HepG2 (cell line): ENCODE data around the gene EIF1AD. TPM values are rescaled to one million over a fixed set of nuclear protein-coding genes. Genes with fewer than 3 reads are reported as not detected.
A peak's percentile ranks its signal among the peaks of the same experiment; 100 is the strongest.

Experiments used
- ATAC-seq: fragments of 200-7000 bp; cut with Tn5 transposase; 3 replicates; pipeline ENCODE4 v1.9.1; 2020; ENCODE audit warnings: mild to moderate bottlenecking, moderate library complexity
- BruUV-seq: library from RNA; stranded (reverse); fragments of 400-500 nt; replicated peaks from 2 replicates; lab custom pipeline; 2021; lab: Mats Ljungman, UMichigan
- CTCF ChIA-PET: fragments of 300-600 bp; formaldehyde crosslinking; extraction: SDS; loops from one replicate; lab custom pipeline; 2021; ENCODE audit warnings: low total read pairs, inconsistent platforms, low intra/inter-chr PET ratio; lab: Yijun Ruan, JAX
- POLR2A ChIA-PET: fragments of 350-600 bp; sonication (Branson Sonifier 250); formaldehyde crosslinking; loops from one replicate; lab custom pipeline; 2020; ENCODE audit warnings: antibody characterized with exemption, inconsistent platforms; lab: Yijun Ruan, JAX
- DNase-seq: peaks from one replicate; pipeline ENCODE4 v3.0.0-alpha.2; 2015; ENCODE audit warnings: low spot score
- FAIRE-seq: peaks from 3 replicates; lab custom pipeline; 2011; peaks lifted over from hg19 to GRCh38; lab: Jason Lieb, UNC
- H2AFZ ChIP-seq: one replicate; pipeline ENCODE4 v1.6.1; 2011; ENCODE audit warnings: low read length, inconsistent platforms
- H3K27ac ChIP-seq: fragments of 300-600 bp; 3 replicates; pipeline ENCODE4 v1.8.0; 2011; ENCODE audit warnings: mixed run types, mild to moderate bottlenecking, mixed read lengths, low read length, inconsistent platforms; ENCODE audit not compliant: insufficient read depth; ENCODE audit errors: extremely low read length
- H3K27me3 ChIP-seq, 2 experiments: fragments of 200-600 bp in 1 of 2; 2 replicates in 1 of 2; 3 replicates in 1 of 2; pipeline versions ENCODE4 v1.6.0 to v1.8.0; 2011; ENCODE audit warnings: low read length in 2 of 2, mild to moderate bottlenecking in 2 of 2, moderate library complexity in 2 of 2, inconsistent platforms in 1 of 2; ENCODE audit not compliant: insufficient read depth in 2 of 2, control insufficient read depth in 1 of 2
- H3K36me3 ChIP-seq, 2 experiments: fragments of 200-600 bp in 1 of 2; replicated peaks in 1 of 2; 2 replicates in 1 of 2; 3 replicates in 1 of 2; pipeline versions ENCODE4 v1.5.1 to v1.8.0; 2011; ENCODE audit warnings: low read length in 2 of 2, inconsistent platforms in 1 of 2; ENCODE audit not compliant: insufficient read depth in 2 of 2, control insufficient read depth in 1 of 2
- H3K4me1 ChIP-seq: 2 replicates; pipeline ENCODE4 v1.5.1; 2012; ENCODE audit warnings: low read length, inconsistent platforms; ENCODE audit not compliant: insufficient read depth
- H3K4me2 ChIP-seq: 2 replicates; pipeline ENCODE4 v1.6.0; 2011; ENCODE audit warnings: low read depth, low read length, inconsistent platforms
- H3K4me3 ChIP-seq, 3 experiments: fragments of 200-600 bp in 1 of 3; sonication (generic), shearing (Covaris generic) in 1 of 3; replicated peaks in 1 of 3; 2 replicates each; pipeline ENCODE4 v1.5.1; 2011 to 2016; ENCODE audit warnings: low read length in 3 of 3, inconsistent platforms in 2 of 3, low read depth in 2 of 3, mild to moderate bottlenecking in 2 of 3, control low read depth in 1 of 3, mixed read lengths in 1 of 3; ENCODE audit not compliant: insufficient read depth in 1 of 3
- H3K79me2 ChIP-seq: one replicate; pipeline ENCODE4 v1.6.1; 2011; ENCODE audit warnings: low read length, inconsistent platforms; ENCODE audit not compliant: insufficient read depth
- H3K9ac ChIP-seq: 2 replicates; pipeline ENCODE4 v1.6.0; 2011; ENCODE audit warnings: mild to moderate bottlenecking, low read depth, low read length, inconsistent platforms; ENCODE audit not compliant: insufficient read depth
- H3K9me3 ChIP-seq: 2 replicates; pipeline ENCODE4 v1.5.1; 2012; ENCODE audit warnings: mild to moderate bottlenecking, low read length
- H4K20me1 ChIP-seq: 2 replicates; pipeline ENCODE4 v1.6.0; 2011; ENCODE audit warnings: inconsistent platforms, mild to moderate bottlenecking, low read length, moderate library complexity; ENCODE audit not compliant: insufficient read depth
- JUN ChIP-seq: sonication (generic); formaldehyde crosslinking; IDR thresholded peaks from 2 replicates; pipeline ENCODE4 v1.4.0; 2020; ENCODE audit warnings: mild to moderate bottlenecking, missing genetic modification reagents
- ZBTB8A ChIP-seq: sonication (generic); formaldehyde crosslinking; IDR thresholded peaks from 2 replicates; pipeline ENCODE4 v1.4.0; 2020; ENCODE audit warnings: mild to moderate bottlenecking, low read depth, missing genetic modification reagents, borderline replicate concordance
- ZNF850 ChIP-seq: sonication (generic); formaldehyde crosslinking; conservative IDR thresholded peaks from 2 replicates; pipeline ENCODE4 v1.9.0; 2021; ENCODE audit warnings: mild to moderate bottlenecking, missing genetic modification reagents
- WGBS: methylation state at CpG from one replicate; pipeline ENCODE4 v1.1.6; 2017; ENCODE audit warnings: low lambda C conversion rate; 5-methylcytosine and 5-hydroxymethylcytosine counted together
- in situ Hi-C: cut with HindIII; loops from 2 replicates; pipeline ENCODE4 v1.10.0; 2017; ENCODE audit warnings: low pct_unique_long_range_greater_than_20kb; ENCODE audit not compliant: extremely low pct_ligation_motif_present
- intact Hi-C: fragments of 100-400 bp; cut with micrococcal nuclease; formaldehyde crosslinking; loops from one replicate; pipeline ENCODE4 v1.10.0; 2022; ENCODE audit not compliant: unreplicated experiment
- polyA plus RNA-seq, 8 experiments: library from polyadenylated mRNA; depleted of rRNA in 3 of 8; stranded (reverse) in 7 of 8; unstranded in 1 of 8; fragments of >200 nt; fragmentation: Illumina TruSeq in 4 of 8; extraction: Trizol in 4 of 8; gene quantifications; 2 replicates each; pipeline versions ENCODE4 v1.2.1 to v1.2.3, GENCODE V29; 2011 to 2016; ENCODE audit warnings: low read depth in 4 of 8, missing spikeins in 1 of 8, mixed read lengths in 1 of 8; ENCODE audit not compliant: insufficient read depth in 1 of 8
- total RNA-seq, 5 experiments: library from RNA; depleted of rRNA; stranded (reverse); fragments of >200 nt; fragmentation: Illumina TruSeq; extraction: Trizol; gene quantifications; 2 replicates each; pipeline ENCODE4 v1.2.3, GENCODE V29; 2016; ENCODE audit warnings: low read depth in 1 of 5
- TF ChIP-seq, protein P1 (sequence below): sonication (generic); formaldehyde crosslinking; IDR thresholded peaks from 2 replicates; pipeline ENCODE4 v1.4.0; 2020; ENCODE audit warnings: missing genetic modification reagents

EIF1AD gene
- total and polyA plus RNA-seq, 2 of the 13 experiments (the other 11 are each of a cell fraction or from before 2014, with no cell fraction given): 18.2 to 30.8 TPM

DNA sequence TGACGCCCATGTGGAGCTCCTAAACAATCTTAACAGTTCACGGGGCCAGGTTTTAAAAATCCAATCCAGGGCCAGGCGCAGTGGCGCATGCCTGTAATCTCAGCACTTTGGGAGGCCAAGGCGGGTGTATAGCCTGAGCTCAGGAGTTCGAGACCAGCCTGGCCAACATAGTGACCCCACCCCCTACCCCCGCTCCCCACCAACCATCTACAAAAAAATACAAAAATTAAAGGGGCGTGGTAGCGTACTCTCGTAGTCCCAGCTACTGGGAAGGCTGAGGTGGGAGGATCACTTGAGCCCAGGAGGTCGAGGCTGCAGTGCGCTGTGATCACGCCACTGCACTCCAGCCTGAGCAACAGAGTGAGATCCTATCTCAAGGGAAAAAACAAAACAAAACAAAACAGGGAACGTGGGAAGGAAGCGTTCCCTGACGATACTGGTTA is 41.1 kb downstream of the EIF1AD start:
- ChIA-PET CTCF (interaction anchor here (1.1 kb wide), 1 partner anchor 76 kb away, joined by 3 read pairs; no protein-coding TSS in a partner anchor), POLR2A (interaction anchor here (0.8 to 1.4 kb wide), 10 partner anchors 9 to 103 kb away, joined by 3 to 7 read pairs (median 4); partner anchors contain the start of genes CCDC85B, CFL1, FIBP and MUS81)
- no peak overlapping the region for H2AFZ ChIP-seq
- no peaks in the 10 kb centered on the region for H3K9me3 ChIP-seq
- DNase-seq (no peak), FAIRE-seq (no peak), ATAC-seq (no peak; the same call in 2 of the 3 replicates)
- peak overlapping the region; percentile 98 for H3K9ac ChIP-seq
- H4K20me1 ChIP-seq: no peaks in the 10 kb centered on the region
- no peaks in the 10 kb centered on the region; a peak in 1 of 5 replicates for H3K27me3 ChIP-seq
- 51% methylated on average over 16 of the region's 16 CpGs for WGBS
- intact Hi-C loops (loop anchor here (1.0 kb wide), 1 partner anchor 73 kb away; the partner anchor contains the start of gene FIBP), in situ Hi-C loops (no loop called here)
- H3K4me2 ChIP-seq: peak overlapping the region; percentile 98
- H3K4me3 ChIP-seq: peak overlapping the region; percentile 89 to 97 (median 97)
- TF ChIP-seq ZNF850 (CRISPR knock-in tag) (0 out of 2 replicates have a peak, but pooled peaks have one; percentile 9), JUN (CRISPR knock-in tag) (no peak), ZBTB8A (CRISPR knock-in tag) (no peak)
- TF ChIP-seq, protein P1, sequence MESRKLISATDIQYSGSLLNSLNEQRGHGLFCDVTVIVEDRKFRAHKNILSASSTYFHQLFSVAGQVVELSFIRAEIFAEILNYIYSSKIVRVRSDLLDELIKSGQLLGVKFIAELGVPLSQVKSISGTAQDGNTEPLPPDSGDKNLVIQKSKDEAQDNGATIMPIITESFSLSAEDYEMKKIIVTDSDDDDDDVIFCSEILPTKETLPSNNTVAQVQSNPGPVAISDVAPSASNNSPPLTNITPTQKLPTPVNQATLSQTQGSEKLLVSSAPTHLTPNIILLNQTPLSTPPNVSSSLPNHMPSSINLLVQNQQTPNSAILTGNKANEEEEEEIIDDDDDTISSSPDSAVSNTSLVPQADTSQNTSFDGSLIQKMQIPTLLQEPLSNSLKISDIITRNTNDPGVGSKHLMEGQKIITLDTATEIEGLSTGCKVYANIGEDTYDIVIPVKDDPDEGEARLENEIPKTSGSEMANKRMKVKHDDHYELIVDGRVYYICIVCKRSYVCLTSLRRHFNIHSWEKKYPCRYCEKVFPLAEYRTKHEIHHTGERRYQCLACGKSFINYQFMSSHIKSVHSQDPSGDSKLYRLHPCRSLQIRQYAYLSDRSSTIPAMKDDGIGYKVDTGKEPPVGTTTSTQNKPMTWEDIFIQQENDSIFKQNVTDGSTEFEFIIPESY (CRISPR knock-in tag): 0 out of 2 replicates have a peak, but pooled peaks have one; percentile 3
- peak overlapping the region; percentile 89 for H3K27ac ChIP-seq
- no TSS peak for BruUV-seq
- peaks cover 15 to 22% of the 10 kb centered on the region in 2 experiments for H3K36me3 ChIP-seq
- peaks cover 22% of the 10 kb centered on the region for H3K79me2 ChIP-seq
- H3K4me1 ChIP-seq: peaks cover 65% of the 10 kb centered on the region
